HTR-8/SVneo (cell line): ENCODE measurements around the gene COL5A3.
"Not testable (repeated sequence)": the region's sequence is repeated elsewhere in the genome, so short reads cannot be mapped to it uniquely, and the experiment has no call there.

Experiments used
- DNase-seq: peaks from one replicate; pipeline ENCODE4 v3.0.0; 2011; ENCODE audit warnings: low spot score, mixed read lengths; ENCODE audit not compliant: insufficient read length
- FAIRE-seq: peaks from 2 replicates; lab custom pipeline; 2011; peaks lifted over from hg19 to GRCh38; lab: Jason Lieb, UNC

The COL5A3 gene

DNA sequence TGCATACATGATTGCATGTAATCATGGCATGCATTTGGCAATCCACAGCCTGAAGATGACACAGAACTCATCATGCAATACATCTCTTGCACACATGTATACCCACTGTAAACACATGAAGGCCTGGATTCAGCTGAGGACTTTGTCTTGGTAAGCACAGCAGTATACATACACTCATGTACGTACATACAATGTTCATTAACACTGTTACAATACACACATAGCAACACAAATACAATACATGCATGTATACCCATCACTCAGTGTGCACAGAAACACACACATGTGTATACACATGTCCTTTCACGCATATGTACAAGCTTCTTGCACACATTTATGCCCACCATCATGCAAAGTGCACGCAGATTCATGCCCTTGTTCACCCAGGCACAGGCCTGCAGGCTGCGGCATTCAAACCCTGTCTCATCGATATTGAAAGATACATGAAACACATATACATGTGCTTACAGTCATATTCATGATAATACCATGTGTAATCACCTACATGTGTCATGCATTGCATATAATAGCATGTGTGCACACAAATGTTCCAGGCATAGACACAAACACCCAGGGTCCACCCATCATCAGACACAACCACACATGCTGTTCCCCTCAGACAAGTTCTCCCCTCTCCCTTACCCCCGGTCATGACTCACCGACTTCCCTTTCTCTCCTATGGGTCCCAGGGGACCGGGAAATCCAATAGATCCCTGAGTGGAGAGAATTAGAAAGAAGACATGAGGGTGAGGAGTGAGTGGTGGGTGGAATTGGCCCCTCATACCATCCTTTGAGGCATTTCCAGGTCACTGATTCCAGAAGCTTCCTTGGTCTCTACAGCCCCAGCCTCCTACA lies 28.7 kb downstream of the COL5A3 start:
- peak; percentile 88 for FAIRE-seq
- no peak for DNase-seq

DNA sequence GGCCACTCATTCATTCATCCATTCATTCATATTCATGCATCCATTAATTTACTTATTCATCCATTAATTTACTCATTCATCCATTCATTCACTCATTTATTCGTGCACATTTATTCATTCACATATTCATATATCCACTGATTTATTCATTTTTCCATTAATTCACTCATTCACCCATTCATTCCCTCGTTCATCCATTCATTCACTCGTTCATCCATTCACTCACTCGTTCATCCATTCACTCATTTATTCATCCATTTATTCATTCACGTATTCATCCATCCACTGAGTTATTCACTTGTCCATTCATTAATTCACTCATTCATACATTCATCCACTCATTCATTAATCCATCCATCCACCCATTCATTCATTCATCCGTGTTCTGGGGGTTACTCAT lies 38.2 kb downstream of the COL5A3 start:
- FAIRE-seq (no peak), DNase-seq (no peak)

GRCh38 chr19:9971166-9971897 lies 39.0 kb downstream of the COL5A3 start:
- no peak for DNase-seq
- FAIRE-seq, result peak; percentile 81

- DNase-seq, result no peak
- no peak for FAIRE-seq
Measured at GRCh38 chr19:9970481-9970880, 39.8 kb downstream of the COL5A3 start.

DNA sequence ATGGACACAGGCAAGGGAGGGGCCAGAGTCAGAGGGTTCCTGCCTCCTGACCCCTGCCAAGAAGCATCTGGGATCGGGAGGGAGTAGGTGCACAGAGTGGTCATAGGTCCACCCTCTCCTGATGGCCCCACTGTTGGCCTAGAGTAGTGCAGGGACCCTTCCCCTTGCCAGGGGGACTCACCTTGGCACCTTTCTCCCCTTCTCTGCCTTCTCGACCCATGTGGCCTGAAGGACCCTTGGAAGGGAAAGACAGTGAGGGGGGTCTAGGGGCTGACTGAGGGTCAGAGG lies 40.7 kb downstream of the COL5A3 start:
- no peak for DNase-seq

GRCh38 chr19:9968820-9969687 lies 41.2 kb downstream of the COL5A3 start:
- DNase-seq (no peak), FAIRE-seq (no peak)

More for the DNA sequence above, 40.7 kb downstream of the COL5A3 start:
- no peak for FAIRE-seq

GRCh38 chr19:9967326-9967725 lies 43.0 kb downstream of the COL5A3 start:
- FAIRE-seq, result no peak
- DNase-seq, result no peak

- FAIRE-seq (no peak), DNase-seq (no peak)
Measured at GRCh38 chr19:9966448-9966847, 43.9 kb downstream of the COL5A3 start.

GRCh38 chr19:9966024-9966423 lies 44.3 kb downstream of the COL5A3 start:
- FAIRE-seq (no peak), DNase-seq (no peak)

DNA sequence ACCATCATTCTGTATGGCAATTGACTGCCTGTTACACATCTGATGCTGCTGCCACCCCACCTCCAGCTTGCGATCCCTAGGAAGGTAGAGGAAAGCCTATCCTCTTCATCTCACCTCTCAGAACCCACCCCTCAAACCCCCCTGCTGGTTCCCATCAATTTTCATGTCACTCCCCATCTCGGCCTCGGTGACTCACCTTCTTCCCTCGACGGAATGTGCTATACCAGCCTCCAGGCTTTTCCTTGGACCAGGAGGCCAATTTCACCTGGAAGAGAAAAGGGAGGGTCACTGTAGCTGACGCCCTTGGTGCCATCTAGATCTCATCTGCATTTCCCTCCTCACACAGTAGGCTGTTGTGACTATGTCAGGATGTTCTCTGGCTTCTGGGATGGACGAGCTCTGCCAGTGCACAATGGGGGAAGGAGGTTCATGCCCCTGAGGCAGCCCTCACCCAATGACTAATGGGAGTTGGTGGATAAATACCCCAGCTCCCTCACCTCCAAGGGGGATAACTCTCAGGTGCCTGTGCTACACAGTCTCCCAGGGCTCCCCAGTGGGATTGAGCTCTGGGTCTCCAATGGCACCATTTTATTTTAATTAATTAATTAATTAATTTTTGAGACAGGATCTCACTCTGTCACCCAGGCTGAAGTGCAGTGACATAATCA lies 47.5 kb downstream of the COL5A3 start:
- FAIRE-seq (no peak), DNase-seq (no peak)

GRCh38 chr19:9961103-9961502 lies 49.2 kb downstream of the COL5A3 start:
- FAIRE-seq (no peak), DNase-seq (no peak)

- no peak for FAIRE-seq
- no peak for DNase-seq
Measured at GRCh38 chr19:9958379-9958821, 51.9 kb downstream of the COL5A3 start.

DNA sequence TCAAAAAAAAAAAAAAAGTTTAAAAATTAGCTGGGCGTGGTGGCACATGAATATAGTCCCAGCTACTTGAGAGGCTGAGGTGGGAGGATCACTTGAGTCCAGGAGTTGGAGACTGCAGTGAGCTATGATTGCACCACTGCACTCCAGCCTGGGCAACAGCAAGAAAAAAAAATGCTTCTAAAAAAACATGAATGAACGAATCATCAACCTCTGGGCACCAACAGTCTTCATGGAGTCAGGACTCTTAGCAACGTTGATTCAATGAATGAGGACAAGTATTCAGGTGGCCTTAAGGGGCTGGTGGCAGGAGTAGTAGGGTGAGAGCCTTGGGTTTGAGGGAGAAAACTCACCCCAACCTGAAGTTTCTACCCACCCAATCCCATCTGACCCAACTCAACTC lies 53.3 kb downstream of the COL5A3 start:
- FAIRE-seq (peak; percentile 9), DNase-seq (no peak)

DNA sequence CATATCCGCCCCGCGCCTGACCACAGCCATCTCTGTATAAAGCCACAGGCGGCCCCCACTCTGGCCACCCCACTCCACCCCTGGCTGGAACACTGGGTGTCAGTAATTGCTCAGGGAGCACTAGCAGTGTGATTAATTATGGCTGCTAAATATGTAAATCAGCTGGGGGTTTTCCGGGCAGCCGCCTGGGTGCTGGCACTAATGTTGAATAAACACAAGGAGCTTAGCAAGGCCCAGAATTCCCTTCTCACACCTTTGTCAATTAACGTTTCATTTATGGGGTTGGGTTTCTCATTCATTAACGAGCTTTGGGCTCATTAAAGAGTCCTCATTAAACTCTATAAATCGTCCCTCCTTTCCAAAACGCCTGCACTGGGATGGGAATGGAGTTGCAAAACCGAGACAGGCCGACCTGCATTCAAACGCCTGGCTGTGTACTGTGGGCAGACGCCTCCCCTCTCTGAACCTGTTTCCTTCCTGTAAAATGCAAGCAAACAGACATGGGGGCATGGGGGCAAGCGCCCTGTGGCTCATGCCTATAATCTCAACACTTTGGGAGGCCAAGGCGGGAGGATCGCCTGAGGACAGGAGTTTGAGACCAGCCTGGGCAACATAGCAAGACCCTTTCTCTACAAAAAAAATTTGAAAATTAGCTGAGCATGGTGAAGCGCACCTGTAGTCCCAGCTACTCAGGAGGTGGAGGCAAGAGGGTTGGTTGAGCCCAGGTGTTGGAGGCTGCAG lies 56.3 kb downstream of the COL5A3 start:
- DNase-seq, result no peak

DNA sequence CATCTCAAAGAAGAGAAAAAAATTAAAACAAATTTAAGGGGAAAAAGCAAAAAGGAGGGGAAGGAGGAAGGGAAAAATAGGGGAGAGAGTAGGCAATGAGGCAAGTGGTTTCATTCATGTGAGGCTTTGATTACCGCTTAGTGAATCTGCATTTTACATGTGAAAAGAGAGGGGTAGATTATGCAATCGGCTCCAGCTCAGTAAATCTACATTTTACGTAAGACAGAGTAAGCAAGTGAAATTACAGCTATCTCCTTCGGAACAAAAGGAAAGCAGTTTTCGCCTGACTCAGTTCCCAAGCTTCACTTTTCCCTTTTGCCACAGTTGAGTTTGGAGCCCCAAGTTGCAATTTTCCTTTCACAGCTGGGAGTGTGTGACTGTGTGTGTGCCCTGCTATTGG lies 58.0 kb downstream of the COL5A3 start:
- DNase-seq (no peak), FAIRE-seq (no peak)

More for the DNA sequence above, 56.3 kb downstream of the COL5A3 start:
- FAIRE-seq, result no peak

DNA sequence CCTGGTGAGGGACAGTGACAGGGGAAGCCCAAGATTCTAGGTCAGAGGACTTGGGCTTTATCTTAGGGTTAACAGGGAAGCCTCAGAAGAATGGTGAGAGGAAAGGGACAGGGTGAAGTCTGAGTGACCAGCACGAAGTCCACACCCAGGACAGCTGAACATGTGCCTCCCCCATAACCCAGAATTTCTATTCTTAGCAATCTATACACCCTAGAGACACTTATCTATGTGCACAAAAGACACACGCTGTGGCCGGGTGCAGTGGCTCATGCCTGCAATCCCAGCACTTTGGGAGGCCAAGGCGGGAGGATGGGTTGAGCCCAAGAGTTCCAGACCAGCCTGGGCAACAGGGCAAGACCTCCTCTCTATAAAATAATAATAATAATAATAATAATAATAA lies 62.9 kb downstream of the COL5A3 start:
- no peak for FAIRE-seq
- no peak for DNase-seq

DNA sequence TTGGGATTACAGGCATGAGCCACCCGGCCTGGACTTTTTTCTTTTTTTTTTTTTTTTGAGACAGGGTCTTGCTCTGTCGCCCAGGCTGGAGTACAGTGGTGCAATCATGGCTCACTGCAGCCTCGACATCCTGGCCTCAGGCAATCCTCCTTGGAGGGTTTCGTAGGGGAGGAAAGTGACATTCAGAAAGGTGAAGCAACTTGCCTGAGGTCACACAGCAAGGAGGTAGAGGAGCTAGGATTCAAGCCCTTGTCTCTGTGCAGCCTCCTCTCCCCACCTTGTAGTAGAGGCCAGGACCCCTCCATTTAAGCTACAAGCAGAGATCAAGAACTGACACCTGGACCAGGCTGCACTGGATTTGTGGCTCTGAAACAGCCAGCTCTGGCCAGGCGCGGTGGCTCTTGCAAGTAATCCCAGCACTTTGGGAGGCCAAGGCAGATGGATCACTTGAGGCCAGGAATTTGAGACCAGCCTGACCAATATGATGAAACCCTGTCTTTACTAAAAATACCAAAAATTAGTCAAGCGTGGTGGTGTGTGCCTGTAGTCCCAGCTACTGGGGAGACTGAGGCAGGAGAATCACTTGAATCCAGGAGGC lies 63.7 kb downstream of the COL5A3 start:
- not testable (repeated sequence) for FAIRE-seq, DNase-seq

- DNase-seq (peak; percentile 85), FAIRE-seq (peak; percentile 80)
Measured at GRCh38 chr19:9945319-9945966, 64.9 kb downstream of the COL5A3 start.

DNA sequence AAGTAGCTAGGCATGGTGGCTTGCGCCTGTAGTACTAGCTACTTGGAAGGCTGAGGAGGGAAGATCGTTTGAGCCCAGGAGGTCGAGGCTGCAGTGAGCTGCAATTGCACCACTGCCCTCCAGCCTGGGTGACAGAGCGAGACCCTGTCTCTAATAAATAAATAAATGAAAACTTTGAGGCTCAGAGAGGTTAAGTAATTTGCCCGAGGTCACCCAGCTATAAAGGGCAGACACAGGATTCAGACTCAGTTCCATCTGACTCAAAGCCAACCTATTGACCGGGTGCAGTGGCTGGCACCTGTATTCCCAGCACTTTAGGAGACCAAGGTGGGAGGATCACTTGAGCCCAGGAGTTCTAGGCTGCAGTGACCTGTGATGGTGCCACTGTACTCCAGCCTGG lies 66.6 kb downstream of the COL5A3 start:
- no peak for FAIRE-seq
- no peak for DNase-seq
